GM21619 (cell line): ENCODE data around the gene MAPRE3.
"Not testable (repeated sequence)": the region's sequence is repeated elsewhere in the genome, so short reads cannot be mapped to it uniquely, and the experiment has no call there.

ENCODE experiments used
- ATAC-seq: cut with Tn5 transposase; IDR thresholded peaks from one replicate; pipeline ENCODE4 v1.9.1; 2021; ENCODE audit not compliant: unreplicated experiment

MAPRE3 gene

GRCh38 chr2:27067385-27067784 lies 96.9 kb downstream of the MAPRE3 start:
- no peak for ATAC-seq

GRCh38 chr2:27069436-27069835 lies 99.0 kb downstream of the MAPRE3 start:
- ATAC-seq = no peak

GRCh38 chr2:27069961-27070618 lies 99.7 kb downstream of the MAPRE3 start:
- no peak for ATAC-seq

GRCh38 chr2:27070653-27071276 lies 100.3 kb downstream of the MAPRE3 start:
- ATAC-seq = no peak

- peak; percentile 81 for ATAC-seq
These were observed 101.0 kb downstream of the MAPRE3 start, which contains the start of gene OST4 for GRCh38 chr2:27071277-27071989. TSS of gene OST4 (minus strand) at chr2:27071654.

GRCh38 chr2:27071990-27072830 lies 101.8 kb downstream of the MAPRE3 start:
- no peak for ATAC-seq

GRCh38 chr2:27072920-27073319 lies 102.5 kb downstream of the MAPRE3 start:
- no peak for ATAC-seq

- no peak for ATAC-seq
These were observed 103.3 kb downstream of the MAPRE3 start for GRCh38 chr2:27073782-27074181.

- ATAC-seq = no peak
These were observed 104.5 kb downstream of the MAPRE3 start for GRCh38 chr2:27074738-27075565.

- not testable (repeated sequence) for ATAC-seq
These were observed 105.1 kb downstream of the MAPRE3 start for GRCh38 chr2:27075566-27075871.

- ATAC-seq = no peak
These were observed 105.9 kb downstream of the MAPRE3 start for GRCh38 chr2:27076323-27076722.
